GM03348 (cell line): ENCODE data around the gene LBHD2.

Experiments
- DNase-seq: peaks from one replicate; pipeline ENCODE4 v3.0.0; 2012; ENCODE audit warnings: low spot score

Gene LBHD2

DNA sequence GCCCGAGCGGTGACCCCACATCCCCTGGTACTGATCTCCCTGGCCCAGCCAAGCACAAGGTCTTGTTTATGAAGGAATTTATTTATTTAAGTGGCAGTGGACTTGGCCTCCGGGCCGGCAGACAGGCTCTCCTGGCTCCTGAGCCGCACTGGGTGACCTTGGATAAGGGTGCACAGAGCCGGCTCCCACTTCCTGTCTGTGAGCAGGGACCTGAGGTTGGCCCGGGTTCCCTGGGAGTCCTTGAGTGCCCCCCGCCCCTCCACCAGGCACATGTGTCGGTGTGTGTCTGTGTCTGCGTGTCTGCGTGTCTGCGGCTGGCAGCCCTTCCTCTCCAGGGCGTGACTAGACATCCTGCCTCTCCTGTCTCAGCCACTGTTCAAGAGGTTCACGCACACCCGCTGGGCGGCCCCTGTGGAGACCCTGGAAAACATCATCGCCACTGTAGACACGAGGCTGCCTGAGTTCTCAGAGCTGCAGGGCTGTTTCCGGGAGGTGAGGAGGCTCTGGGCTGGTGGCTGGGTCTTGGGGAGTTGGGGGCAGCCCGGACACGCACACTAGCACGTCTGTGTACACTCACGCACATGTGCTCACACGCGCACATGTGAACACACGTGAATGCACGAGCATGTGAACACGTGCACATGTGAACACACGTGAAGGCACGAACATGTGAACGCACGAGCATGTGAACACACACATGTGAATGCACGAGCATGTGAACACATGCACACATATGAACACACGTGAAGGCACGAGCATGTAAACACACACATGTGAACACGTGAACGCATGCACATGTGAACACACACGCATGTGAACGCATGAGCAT, 48.6 kb downstream of the LBHD2 start:
- no peak for DNase-seq

DNA sequence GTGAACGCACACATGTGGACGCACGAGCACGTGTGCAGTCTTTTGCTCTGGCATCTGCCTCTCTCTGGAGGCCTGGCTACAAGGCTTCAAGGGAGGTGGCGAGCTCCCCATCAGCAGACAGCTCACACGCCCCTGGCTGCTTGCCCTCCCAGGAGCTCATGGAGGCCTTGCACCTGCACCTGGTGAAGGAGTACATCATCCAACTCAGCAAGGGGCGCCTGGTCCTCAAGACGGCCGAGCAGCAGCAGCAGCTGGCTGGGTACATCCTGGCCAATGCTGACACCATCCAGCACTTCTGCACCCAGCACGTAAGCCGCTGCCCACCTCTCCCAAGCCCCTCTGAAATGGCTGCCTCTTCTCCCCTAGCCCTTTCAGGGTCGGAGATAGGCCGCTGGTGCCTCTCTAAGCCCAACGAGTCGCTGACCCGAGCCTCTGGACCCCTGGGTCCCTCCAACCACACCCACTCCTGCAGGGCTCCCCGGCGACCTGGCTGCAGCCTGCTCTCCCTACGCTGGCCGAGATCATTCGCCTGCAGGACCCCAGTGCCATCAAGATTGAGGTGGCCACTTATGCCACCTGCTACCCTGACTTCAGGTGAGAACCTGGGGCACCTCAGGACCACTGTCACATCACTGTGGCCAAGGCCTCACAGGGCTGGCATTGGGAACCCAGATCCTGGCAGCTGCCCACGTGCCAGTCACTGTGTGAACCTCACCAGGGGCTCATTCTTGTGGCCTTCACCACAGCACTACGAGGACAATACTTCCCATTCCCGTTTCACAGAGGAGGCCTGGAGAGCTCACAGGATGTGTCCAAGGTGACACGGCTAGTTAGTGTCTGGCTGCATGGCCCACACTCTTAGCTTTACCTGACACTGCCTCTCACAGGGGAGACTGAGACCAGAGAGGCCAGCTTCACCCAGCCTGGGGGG, 49.5 kb downstream of the LBHD2 start:
- no peak for DNase-seq

DNA sequence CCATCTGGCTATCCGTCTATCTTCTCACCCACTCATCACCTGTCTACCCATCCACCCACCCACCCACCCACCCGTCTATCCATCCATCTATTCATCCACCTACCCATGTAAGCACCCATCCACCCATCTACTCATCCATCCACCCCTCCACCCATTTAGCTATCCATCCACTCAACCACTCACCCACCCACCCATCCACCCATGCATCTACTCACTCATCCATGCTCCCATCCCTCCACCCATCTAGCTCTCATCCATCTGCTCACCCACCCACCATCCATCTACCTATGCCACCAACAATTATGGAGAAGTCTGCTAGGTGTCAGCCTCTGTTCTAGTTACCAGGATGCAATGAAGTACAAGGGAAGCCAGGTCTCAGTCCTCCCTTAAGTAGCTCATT, 50.4 kb downstream of the LBHD2 start:
- no peak for DNase-seq

DNA sequence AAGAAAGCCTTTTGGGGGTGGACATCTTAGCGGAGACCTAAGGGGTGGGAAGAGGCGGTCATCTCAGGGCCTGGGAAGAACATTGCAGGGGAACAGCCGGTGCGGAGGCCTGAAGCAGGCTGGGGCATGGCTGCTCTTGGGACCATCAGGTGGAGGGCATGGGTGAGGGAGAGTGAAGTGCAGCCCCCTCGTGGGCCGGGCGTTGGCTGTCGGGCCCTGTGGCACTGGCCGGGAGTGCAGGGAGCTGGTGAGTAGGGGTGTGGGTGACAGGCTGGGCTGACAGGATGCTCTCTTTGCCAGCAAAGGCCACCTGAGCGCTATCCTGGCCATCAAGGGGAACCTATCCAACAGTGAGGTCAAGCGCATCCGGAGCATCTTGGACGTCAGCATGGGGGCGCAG, 50.9 kb downstream of the LBHD2 start:
- no peak for DNase-seq

DNA sequence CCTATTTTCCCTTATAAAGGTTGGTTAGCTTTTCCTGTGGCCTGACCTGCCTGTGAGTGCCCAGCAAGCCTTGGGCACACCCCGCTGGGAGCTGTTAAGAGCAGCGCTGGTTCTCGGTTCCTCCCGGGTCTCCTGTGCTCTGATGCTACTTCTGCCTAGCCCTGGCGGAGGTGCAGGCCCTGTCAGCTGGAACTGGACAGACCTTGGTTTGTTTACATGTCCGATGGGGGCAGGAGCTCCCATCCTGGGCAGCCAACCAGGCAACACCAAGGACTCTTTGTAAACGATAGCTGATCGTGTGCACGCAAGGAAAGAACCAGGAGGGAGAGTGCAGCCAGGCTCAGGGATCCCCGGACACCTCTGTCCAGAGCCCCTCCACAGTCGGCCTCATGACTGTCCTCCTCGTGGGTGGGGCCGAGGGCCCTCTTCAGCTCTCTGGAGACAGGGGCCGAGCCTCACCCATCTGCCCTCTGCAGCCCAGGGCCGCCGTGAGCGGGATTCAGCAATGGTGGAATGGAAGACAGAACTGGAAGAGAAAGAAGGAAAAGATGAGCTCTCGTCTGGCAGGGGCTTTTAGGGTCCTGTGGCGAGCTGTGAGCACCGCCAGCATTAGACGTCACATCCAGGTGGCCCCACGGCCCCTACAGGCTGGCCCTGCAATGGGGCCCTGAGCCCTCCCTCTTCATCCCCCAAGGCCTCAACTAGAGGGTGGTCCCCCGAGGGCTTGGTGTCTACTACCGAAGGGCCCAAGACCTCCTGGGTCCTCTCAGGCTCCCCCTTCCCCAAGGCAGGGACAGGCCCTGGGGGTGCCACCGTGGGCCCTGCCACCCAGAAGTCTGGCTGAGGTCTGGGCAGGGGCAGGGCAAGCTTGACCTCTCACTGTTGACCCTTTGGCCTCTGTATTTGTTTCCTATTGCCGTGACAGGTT, 51.6 kb downstream of the LBHD2 start:
- no peak for DNase-seq

DNA sequence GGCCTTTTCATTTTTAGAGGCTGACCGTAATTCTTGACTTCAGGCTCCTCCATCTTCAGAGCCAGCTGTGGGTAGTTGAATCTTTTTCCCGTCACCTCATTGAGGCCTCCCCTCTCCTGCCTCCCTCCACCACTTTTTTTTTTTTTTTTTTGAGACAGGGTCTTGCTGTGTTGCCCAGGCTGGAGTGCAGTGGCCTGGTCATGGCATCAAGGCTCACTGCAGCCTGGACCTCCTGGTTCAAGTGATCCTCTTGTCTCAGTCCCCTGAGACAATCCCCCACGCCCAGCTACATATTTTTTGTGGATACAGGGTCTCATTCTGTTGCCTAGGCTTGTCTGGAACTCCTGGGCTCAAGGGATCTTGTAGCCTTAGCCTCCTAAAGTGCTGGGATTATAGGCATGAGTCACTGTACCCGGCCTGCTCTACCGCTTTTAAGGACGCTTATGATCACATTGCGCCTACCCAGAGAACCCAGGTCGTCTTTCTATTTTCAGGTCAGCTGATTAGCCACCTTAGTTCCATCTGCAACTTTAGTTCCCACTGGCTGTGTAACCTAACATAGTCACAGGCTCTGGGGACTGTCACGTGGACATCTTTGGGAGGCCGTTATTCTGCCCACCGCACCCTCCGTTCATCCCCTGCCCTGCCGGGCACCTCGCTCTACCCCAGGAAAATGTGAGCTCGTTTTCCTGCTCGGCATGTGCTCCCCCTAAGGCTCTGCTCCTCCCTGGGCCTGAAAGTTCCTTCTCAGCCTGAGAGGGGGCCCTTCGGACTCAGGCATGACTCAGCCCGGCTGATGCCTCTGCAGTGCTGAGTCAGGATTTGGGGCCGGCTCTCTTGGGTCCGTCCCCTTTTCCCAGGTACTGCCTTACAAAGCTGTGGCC, 52.6 kb downstream of the LBHD2 start:
- peak; percentile 47 for DNase-seq

DNA sequence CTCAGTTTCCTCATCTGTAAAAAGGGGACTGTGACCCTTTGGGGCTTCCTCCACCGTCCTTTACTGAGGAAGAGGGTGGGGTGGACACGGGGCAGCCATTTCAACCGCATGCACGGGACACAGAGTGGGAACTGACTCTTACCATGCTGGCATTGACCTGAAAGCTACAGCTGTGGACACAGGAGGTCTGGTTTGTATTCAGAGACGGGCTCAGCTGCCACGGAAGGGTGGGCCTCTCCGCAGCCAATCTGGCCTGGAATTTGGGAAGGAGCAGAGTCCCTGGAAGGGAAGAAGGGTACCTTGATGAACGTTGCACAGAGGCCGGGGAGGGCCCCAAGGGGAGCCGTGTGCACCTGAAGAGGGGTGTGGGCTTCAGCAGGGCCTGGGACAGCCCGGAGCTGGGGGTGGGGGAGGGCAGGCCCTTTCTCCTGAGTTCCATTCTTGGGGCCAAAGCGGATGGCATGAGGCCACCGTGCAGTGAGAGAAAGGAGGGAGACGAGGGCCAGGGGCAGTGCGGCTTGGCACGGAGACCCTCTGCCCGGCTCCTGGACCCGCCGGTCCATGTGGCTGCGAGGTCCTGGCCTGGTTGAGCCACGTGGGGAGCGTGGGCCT, 53.8 kb downstream of the LBHD2 start:
- no peak for DNase-seq

DNA sequence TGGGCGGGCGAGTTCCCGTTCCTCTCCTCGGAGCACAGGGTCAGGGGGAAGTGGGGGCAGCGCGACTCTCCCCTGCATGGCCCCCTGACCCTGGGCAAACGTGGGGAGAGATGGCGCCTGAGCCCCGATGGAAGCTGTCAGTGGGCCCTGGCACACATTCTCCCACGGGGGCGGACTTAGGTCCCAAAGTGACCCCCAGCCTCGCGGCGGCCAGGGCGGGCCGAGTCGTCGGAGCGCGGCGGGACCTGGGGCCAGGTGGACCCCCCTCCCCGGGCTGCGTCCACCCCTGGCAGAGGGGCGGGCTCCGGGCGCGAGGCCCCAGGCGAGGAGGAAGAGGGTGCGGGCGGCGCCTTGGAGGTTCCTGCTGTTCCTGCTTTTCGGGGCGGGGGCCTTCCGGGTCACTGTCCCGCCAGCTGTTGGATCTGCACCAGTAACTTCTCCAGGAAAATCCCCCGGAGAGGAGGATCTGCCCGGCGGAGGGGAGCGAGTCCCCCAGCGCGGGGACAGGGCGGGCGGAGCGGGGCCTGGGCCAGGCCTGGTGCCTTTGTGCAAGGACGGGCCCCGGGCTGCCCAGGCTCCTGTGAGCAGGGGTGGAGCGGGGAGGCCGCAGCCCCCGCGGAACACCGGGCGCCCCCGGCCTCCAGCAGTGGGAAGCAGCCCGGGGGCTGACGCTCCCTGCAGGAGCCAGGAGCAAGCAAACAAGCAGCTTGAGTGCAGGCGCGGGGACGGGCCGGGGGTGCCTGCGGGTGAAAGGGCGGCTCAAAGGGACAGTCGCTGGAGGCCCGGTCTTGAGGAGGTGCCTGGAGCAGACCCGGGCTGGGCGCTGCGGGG, 54.5 kb downstream of the LBHD2 start:
- DNase-seq, result no peak

DNA sequence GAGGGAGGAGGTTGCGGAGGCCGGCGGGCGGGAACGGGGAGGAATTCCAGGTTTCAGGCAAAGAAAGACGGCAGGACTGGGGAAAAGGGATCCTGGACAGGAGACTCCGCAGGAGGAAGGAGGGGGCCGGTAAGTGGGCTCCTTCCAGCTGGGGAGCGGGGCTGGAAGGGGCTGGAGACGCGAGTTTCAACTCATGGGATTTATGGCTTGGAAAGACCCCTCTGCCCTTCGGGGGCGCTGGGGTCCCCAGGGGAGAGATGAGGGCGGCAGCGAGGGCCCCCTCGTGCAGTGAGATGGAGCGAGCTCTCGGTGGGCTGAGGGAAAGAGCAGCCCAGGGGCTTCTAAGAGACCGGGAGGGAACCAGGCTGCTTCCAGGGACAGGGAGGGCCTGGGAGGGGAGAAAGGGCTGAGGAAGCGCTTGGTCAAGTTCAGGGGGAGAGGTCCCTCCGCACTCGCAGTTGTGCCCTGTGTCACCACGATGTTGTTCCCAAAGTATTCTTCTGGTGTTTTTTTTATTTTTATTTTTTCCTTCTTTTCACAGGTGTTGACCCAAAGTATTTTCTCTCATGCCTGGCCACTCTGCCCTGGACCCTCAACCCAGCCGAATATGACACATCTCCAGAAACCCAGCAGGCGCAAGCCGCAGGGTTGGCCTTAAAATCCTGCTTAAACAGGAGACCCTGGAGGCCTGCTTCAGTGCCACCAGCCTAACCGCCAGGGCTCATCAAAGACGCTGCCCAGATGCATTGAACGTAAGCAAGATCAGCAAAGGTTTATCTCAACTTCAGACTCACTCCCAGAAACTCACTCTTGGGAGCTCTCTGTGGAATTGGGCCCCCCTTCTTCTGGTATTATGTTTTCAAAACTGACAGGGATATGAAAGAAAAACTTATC, 55.4 kb downstream of the LBHD2 start:
- DNase-seq, result no peak
